ENCODE measurements around the gene MIP. TPM values are rescaled to one million over a fixed set of nuclear protein-coding genes. Genes with fewer than 3 reads are reported as not detected.
"Not testable (repeated sequence)": the region's sequence is repeated elsewhere in the genome, so short reads cannot be mapped to it uniquely, and the experiment has no call there.

Gene MIP
- polyA plus RNA-seq, 3 donors: not detected

GRCh38 chr12:56448860-56449621, 5.4 kb downstream of the MIP start, which contains the start of gene TIMELESS:
Gene TIMELESS (minus strand): TSS chr12:56449426. CDS start chr12:56434170, 15,256 bp downstream.
- Histone ChIP-seq H3K4me2 (replicated peaks; ENCODE audit: extremely low read depth, low read length, poor library complexity, severe bottlenecking) (peak within 1 kb of the TSS; percentile 84), H3K9ac (ENCODE audit: insufficient read depth, low read length, poor library complexity, severe bottlenecking) (peak within 1 kb of the TSS; percentile 60), H4K20me1 (ENCODE audit: insufficient read depth, low read length) (no peaks in the 10 kb centered on the region), H3K27ac (ENCODE audit: low read depth in 1 of 2, low read length in 2 of 2) (peak within 1 kb of the TSS; percentile 42 to 77), H3K4me1 (ENCODE audit: control insufficient read depth in 1 of 2, insufficient read depth in 2 of 2, low read length in 2 of 2) (peaks cover 15 to 21% of the 10 kb centered on the region in 2 donors), H2AFZ (ENCODE audit: insufficient read depth, low read depth, low read length, poor library complexity, severe bottlenecking) (peak within 1 kb of the TSS; percentile 90), H3K79me2 (ENCODE audit: insufficient read depth, low read length) (peaks cover 41% of the 10 kb centered on the region), H3K9me3 (replicated peaks in 1 of 2; ENCODE audit: control insufficient read depth in 1 of 2, insufficient read depth in 1 of 2, low read length in 2 of 2) (no peaks in the 10 kb centered on the region), H3K27me3 (ENCODE audit: control insufficient read depth in 2 of 2, insufficient read depth in 2 of 2, low read length in 2 of 2) (no peaks in the 10 kb centered on the region), H3K36me3 (replicated peaks in 1 of 2; ENCODE audit: control insufficient read depth in 1 of 2, insufficient read depth in 2 of 2, low read length in 2 of 2) (no peaks in the 10 kb centered on the region), H3K4me3 (replicated peaks in 1 of 3; ENCODE audit: low read depth in 2 of 3, low read length in 3 of 3) (peak within 1 kb of the TSS; percentile 72 to 96 (median 73))
- peaks cover 21% of the 10 kb centered on the region for H3K4me1 Mint-ChIP-seq
- peak within 1 kb of the TSS; percentile 87 to 95 (median 91) for H3K27ac Mint-ChIP-seq
- intact Hi-C loops (cut with micrococcal nuclease): no loop called here
- WGBS (ENCODE audit: insufficient coverage): under 1% methylated on average over 43 of the region's 58 CpGs
- peaks cover 0 to 2% (median 0%) of the 10 kb centered on the region in 3 donors for H3K27me3 Mint-ChIP-seq (ENCODE audit: low read depth in 3 of 3)
- H3K36me3 Mint-ChIP-seq: peaks cover 4 to 5% of the 10 kb centered on the region in 2 donors
- H3K9me3 Mint-ChIP-seq: peaks cover 0 to 6% (median 2%) of the 10 kb centered on the region in 7 donors
- peak; percentile 87 to 88 (median 87) for DNase-seq
- TF ChIP-seq CTCF (IDR thresholded peaks at IDR 0.05): no peak
- peak within 1 kb of the TSS; percentile 94 to 96 for H3K4me3 Mint-ChIP-seq

GRCh38 chr12:56443208-56443607, 11.2 kb downstream of the MIP start:
- H3K4me1 ChIP-seq (ENCODE audit: control insufficient read depth in 1 of 2, insufficient read depth in 2 of 2, low read length in 2 of 2); H3K27ac ChIP-seq (ENCODE audit: low read depth in 1 of 2, low read length in 2 of 2); DNase-seq; H3K4me2 ChIP-seq (replicated peaks; ENCODE audit: extremely low read depth, low read length, poor library complexity, severe bottlenecking); H4K20me1 ChIP-seq (ENCODE audit: insufficient read depth, low read length); intact Hi-C loops (cut with micrococcal nuclease); H3K36me3 ChIP-seq (replicated peaks in 1 of 2; ENCODE audit: control insufficient read depth in 1 of 2, insufficient read depth in 2 of 2, low read length in 2 of 2); H3K4me3 ChIP-seq (replicated peaks in 1 of 3; ENCODE audit: low read depth in 2 of 3, low read length in 3 of 3); H2AFZ ChIP-seq (ENCODE audit: insufficient read depth, low read depth, low read length, poor library complexity, severe bottlenecking); H3K4me3 Mint-ChIP-seq; H3K9ac ChIP-seq (ENCODE audit: insufficient read depth, low read length, poor library complexity, severe bottlenecking); H3K27me3 ChIP-seq (ENCODE audit: control insufficient read depth in 2 of 2, insufficient read depth in 2 of 2, low read length in 2 of 2); H3K9me3 ChIP-seq (replicated peaks in 1 of 2; ENCODE audit: control insufficient read depth in 1 of 2, insufficient read depth in 1 of 2, low read length in 2 of 2); H3K27me3 Mint-ChIP-seq (ENCODE audit: low read depth in 3 of 3): not testable (repeated sequence)
- WGBS (ENCODE audit: insufficient coverage): no CpG with 5 or more reads among the region's 2 CpGs
- Mint-ChIP-seq H3K27ac (peak overlapping the region in 2 of 7 donors; percentile 48 to 65), H3K9me3 (peaks cover 2 to 11% (median 4%) of the 10 kb centered on the region in 7 donors), H3K4me1 (peaks cover 13% of the 10 kb centered on the region), H3K36me3 (peaks cover 8 to 16% of the 10 kb centered on the region in 2 donors)
- peaks cover 80% of the 10 kb centered on the region for H3K79me2 ChIP-seq (ENCODE audit: insufficient read depth, low read length)
